Measurements from ENCODE around the gene PVALEF.

PVALEF gene

GRCh38 chr17:81165246-81166032, at the start of gene PVALEF:
Gene PVALEF (plus strand): TSS chr17:81165507. CDS start chr17:81181227, 15,720 bp downstream.
- no peak for DNase-seq

- no peak for DNase-seq
These were observed 49.4 kb upstream of the PVALEF start for GRCh38 chr17:81115749-81116464.

- DNase-seq, result no peak
These were observed 48.6 kb upstream of the PVALEF start for GRCh38 chr17:81116704-81117103.

GRCh38 chr17:81117672-81118198, 47.6 kb upstream of the PVALEF start:
- DNase-seq, result no peak

GRCh38 chr17:81118308-81119221, 46.7 kb upstream of the PVALEF start:
- peak; percentile 24 for DNase-seq

GRCh38 chr17:81119223-81120148, 45.8 kb upstream of the PVALEF start:
- peak; percentile 100 for DNase-seq

GRCh38 chr17:81120149-81120484, 45.2 kb upstream of the PVALEF start:
- DNase-seq, result peak; percentile 64

- DNase-seq, result no peak
These were observed 44.3 kb upstream of the PVALEF start for GRCh38 chr17:81120695-81121621.

- DNase-seq, result no peak
These were observed 43.2 kb upstream of the PVALEF start for GRCh38 chr17:81121841-81122733.

GRCh38 chr17:81123052-81124048, 42.0 kb upstream of the PVALEF start:
- DNase-seq, result no peak

GRCh38 chr17:81124377-81124776, 40.9 kb upstream of the PVALEF start:
- no peak for DNase-seq

- peak; percentile 40 for DNase-seq
These were observed 39.7 kb upstream of the PVALEF start for GRCh38 chr17:81125573-81126081.

GRCh38 chr17:81126281-81127132, 38.8 kb upstream of the PVALEF start:
- no peak for DNase-seq

- DNase-seq, result no peak
These were observed 38.2 kb upstream of the PVALEF start for GRCh38 chr17:81127133-81127455.

- no peak for DNase-seq
These were observed 37.7 kb upstream of the PVALEF start for GRCh38 chr17:81127526-81128177.

GRCh38 chr17:81128338-81128737, 37.0 kb upstream of the PVALEF start:
- no peak for DNase-seq

- no peak for DNase-seq
These were observed 36.5 kb upstream of the PVALEF start for GRCh38 chr17:81128774-81129173.

All from NCI-H345 (cell line).